D721Med (cell line): ENCODE data around the gene KHK.

ENCODE experiments used
- DNase-seq: peaks from one replicate; pipeline ENCODE4 v3.0.0; 2011; ENCODE audit warnings: low spot score; ENCODE audit not compliant: insufficient read length
- FAIRE-seq: peaks from 2 replicates; lab custom pipeline; 2011; peaks lifted over from hg19 to GRCh38; lab: Jason Lieb, UNC
- TF ChIP-seq, protein P1 (sequence below): IDR thresholded peaks from 2 replicates; pipeline ENCODE4 v1.5.1; 2012; ENCODE audit warnings: mild to moderate bottlenecking, control low read depth; ENCODE audit not compliant: insufficient read depth; ENCODE audit errors: missing control alignments

Gene KHK

DNA sequence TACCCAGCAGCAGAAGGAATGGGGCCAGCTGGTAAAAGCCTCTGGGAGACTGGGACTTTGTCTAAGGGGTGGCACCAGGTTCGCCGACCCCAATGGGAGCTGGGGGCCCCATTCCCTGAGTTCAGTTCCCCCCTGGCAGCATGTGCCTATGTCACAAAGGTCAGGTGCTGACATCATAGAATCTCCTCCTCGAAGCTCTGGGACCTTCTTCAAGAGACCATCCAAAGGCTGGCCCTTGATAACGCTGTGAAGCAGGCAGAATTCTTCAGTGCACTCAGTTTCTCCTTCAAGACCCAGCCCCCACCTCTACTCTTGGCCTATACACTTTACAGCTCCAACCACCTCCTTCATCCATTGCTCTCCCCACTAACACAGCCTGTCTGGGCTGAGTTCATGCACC is 52.7 kb downstream of the KHK start, which contains the start of gene PRR30:
Gene PRR30, minus strand, starts transcription at position 101 of the 400 bp plus-strand sequence. CDS start 1,081 bp downstream, outside the sequence.
- DNase-seq (no peak), FAIRE-seq (no peak)
- TF ChIP-seq, protein P1, sequence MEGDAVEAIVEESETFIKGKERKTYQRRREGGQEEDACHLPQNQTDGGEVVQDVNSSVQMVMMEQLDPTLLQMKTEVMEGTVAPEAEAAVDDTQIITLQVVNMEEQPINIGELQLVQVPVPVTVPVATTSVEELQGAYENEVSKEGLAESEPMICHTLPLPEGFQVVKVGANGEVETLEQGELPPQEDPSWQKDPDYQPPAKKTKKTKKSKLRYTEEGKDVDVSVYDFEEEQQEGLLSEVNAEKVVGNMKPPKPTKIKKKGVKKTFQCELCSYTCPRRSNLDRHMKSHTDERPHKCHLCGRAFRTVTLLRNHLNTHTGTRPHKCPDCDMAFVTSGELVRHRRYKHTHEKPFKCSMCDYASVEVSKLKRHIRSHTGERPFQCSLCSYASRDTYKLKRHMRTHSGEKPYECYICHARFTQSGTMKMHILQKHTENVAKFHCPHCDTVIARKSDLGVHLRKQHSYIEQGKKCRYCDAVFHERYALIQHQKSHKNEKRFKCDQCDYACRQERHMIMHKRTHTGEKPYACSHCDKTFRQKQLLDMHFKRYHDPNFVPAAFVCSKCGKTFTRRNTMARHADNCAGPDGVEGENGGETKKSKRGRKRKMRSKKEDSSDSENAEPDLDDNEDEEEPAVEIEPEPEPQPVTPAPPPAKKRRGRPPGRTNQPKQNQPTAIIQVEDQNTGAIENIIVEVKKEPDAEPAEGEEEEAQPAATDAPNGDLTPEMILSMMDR: no peak

DNA sequence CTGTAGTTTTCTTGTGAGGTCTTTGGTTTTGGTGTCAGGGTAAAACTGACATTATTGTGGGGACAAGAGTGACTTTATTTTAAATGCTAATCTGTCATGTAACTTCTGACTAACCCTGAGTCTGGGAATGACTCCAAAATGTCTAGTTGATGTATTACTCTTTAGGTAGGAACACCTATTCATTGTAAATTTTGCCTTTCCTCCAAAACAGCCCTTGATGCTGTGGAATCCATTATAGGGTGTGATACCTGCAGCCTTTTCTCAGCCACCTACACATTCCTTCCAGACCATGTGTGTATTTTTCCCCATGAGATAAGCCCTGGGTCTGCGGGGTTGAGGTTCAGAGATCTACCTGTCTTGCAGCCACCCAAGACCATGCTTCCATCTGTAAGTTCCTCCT is 56.7 kb downstream of the KHK start:
- no peak for FAIRE-seq
- DNase-seq: no peak
- TF ChIP-seq, protein P1: no peak

DNA sequence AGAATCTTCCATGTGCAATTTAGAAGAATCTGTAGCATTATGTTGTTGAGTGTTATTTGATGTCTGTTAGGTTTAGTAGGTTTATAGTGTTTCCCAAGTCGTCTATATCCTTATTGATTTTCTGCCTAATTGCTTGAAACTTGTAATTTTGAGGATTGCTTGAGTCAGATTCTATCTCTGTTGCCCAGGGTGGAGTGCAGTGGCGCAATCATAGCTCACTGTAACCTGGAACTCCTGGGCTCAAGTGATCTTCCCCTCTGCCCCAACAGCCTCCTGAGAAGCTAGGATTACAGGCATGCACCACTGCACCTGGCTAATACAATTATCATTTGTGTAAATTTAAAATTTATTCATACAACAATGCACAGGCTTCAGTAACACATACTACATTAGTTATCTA is 59.1 kb downstream of the KHK start:
- FAIRE-seq (no peak), DNase-seq (no peak)
- TF ChIP-seq, protein P1: no peak

DNA sequence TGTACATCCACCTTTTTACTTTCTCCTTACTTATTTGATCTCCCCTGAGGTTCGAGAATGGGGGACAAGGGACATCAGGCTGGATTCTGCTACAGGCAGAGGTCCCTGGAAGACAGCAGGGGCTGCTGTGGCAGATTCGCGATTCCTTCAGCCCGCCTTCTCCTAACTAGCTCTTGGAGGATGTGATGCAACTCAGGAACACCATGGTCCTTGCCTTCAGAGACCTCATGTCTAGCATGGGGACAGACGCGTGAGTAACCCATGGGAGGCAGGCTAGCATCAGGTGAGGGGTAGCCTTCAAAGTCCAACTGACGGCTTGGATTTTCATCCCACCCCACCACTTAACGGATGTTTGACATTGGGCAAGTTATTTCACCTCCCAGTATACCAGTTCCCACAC is 61.4 kb downstream of the KHK start:
- FAIRE-seq: no peak
- DNase-seq: no peak
- TF ChIP-seq, protein P1: no peak

DNA sequence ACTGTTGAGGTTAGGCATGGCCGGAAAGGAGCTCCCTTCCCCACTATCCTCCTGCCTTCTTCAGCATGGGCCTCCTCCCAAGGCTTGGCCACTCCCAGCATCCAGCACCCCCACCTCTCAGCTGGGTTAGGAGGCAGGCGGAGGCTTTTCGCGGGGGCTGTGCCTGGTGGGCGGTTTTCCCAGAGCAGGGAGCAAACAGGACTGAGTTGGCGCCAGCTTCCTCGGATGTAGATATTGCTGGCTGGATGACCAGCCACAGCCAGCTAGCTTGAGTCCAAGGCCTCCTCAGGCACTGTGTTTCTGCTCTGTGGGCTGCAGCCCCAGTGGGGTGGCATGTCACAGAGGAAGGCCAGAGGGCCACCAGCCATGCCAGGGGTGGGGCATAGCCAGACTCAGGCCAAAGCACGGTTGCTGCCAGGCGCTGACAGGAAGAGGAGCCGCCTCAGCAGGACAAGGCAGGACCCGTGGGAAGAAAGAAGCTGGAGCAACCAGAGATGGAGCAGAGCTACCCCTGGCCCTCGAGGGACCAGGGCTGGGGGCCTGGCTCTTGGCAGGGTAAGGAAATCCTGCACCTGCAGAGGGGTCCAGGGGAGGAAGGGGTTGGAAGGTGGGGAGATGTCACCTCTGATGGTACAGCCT is 62.3 kb downstream of the KHK start, which contains the start of gene TCF23:
Gene TCF23, plus strand, starts transcription at position 204 of the 639 bp plus-strand sequence. Its CDS starts 130 bp downstream, at position 334.
- DNase-seq: no peak
- TF ChIP-seq, protein P1: no peak
- FAIRE-seq: no peak

DNA sequence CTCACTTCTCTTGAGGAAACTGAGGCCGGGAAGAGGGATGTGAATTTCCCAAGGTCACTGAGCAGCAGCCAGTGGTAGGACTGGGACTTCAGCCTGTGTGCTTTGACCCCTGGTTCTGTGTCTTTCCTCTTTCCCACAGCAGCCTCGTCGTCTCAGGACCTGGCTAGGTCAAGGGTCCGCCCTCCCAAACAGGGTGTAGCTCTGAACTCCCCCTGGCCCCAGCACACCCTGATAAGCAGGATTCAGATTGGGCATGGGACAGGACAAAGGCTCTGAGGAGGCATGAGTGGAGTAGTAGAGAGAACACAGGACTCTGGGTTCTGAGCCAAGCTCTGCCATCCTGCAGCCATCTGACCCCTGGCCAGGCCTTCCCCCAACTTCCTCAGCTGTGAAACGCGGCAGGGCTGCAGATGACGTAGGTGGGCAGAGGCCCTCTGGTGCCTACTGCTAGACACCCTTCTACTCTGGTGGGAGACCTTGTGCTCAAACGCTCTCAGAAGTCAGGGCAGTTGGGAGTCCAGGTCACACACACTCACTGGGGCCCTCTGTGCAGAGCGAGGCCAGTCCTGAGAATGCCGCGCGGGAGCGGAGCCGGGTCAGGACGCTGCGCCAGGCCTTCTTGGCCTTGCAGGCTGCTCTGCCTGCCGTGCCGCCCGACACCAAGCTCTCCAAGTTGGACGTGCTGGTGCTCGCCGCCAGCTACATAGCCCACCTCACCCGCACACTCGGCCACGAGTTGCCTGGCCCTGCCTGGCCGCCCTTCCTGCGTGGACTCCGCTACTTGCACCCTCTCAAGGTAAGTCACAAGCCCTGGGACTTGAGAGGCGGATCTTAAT is 63.2 kb downstream of the KHK start:
- no peak for DNase-seq
- no peak for FAIRE-seq
- TF ChIP-seq, protein P1: no peak
